ENCODE results near the gene JPH2.
"Not testable (repeated sequence)": the region's sequence is repeated elsewhere in the genome, so short reads cannot be mapped to it uniquely, and the experiment has no call there.

JPH2 gene

DNA sequence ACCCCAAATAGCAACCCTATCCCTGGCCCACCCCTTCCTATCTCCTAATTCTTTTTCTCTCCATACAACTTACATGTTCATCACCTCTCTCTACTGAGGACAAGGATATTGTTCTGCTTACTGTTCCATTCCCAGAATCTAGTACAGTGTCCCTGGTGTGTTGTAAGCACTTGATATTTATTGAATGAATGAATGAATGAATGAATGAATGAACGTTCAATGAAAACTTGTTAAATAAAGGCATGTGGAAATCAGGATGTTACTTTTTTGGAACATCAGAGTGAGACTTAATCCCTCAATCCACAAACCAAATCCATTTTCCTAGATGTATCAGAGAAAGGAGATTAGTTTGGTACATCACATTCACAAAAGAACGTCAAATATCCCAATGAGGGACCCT is 6.8 kb upstream of the JPH2 start:
- TF ChIP-seq EZH2 (IDR thresholded peaks at IDR 0.05; ENCODE audit: borderline replicate concordance, low read depth, low read length, severe bottlenecking), result no peak
- TF ChIP-seq, protein P1, sequence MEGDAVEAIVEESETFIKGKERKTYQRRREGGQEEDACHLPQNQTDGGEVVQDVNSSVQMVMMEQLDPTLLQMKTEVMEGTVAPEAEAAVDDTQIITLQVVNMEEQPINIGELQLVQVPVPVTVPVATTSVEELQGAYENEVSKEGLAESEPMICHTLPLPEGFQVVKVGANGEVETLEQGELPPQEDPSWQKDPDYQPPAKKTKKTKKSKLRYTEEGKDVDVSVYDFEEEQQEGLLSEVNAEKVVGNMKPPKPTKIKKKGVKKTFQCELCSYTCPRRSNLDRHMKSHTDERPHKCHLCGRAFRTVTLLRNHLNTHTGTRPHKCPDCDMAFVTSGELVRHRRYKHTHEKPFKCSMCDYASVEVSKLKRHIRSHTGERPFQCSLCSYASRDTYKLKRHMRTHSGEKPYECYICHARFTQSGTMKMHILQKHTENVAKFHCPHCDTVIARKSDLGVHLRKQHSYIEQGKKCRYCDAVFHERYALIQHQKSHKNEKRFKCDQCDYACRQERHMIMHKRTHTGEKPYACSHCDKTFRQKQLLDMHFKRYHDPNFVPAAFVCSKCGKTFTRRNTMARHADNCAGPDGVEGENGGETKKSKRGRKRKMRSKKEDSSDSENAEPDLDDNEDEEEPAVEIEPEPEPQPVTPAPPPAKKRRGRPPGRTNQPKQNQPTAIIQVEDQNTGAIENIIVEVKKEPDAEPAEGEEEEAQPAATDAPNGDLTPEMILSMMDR (IDR thresholded peaks at IDR 0.05; ENCODE audit: borderline replicate concordance, extremely low read depth, low read length, poor library complexity, severe bottlenecking), result no peak
- no peak overlapping the region for H3K4me3 ChIP-seq (ENCODE audit: low read depth in 1 of 2, low read length in 2 of 2)
- peaks cover 22% of the 10 kb centered on the region for H3K36me3 ChIP-seq (ENCODE audit: insufficient read depth, low read length)

DNA sequence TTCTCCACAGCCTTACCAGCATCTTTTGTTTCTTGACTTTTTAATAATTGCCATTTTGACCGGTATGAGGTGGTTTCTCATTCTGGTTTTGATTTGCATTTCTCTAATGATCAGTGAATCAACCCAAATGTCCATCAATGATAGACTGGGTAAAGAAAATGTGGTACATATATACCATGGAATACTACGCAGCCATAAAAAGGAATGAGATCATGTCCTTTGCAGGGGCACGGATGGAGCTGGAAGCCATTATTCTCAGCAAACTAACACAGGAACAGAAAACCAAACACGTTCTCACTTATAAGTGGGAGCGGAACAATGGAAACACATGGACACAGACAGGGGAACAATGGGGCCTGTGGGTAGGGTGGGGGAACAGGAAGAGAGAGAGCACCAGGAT is 4.7 kb upstream of the JPH2 start:
- H2AFZ ChIP-seq (ENCODE audit: low read depth, low read length); H3K4me2 ChIP-seq (ENCODE audit: insufficient read depth, low read length); H3K9ac ChIP-seq (ENCODE audit: low read depth, low read length); H3K9me3 ChIP-seq (ENCODE audit: insufficient read depth, low read length, severe bottlenecking); H3K27ac ChIP-seq (ENCODE audit: low read length); H3K4me3 ChIP-seq (ENCODE audit: low read depth in 1 of 2, low read length in 2 of 2); H3K4me1 ChIP-seq (ENCODE audit: insufficient read depth, low read length); DNase-seq; H3K79me2 ChIP-seq (ENCODE audit: insufficient read depth, low read length); H4K20me1 ChIP-seq (ENCODE audit: insufficient read depth, low read length); ATAC-seq (ENCODE audit: insufficient read depth, low read depth); H3K36me3 ChIP-seq (ENCODE audit: insufficient read depth, low read length): not testable (repeated sequence)
- peaks cover 16% of the 10 kb centered on the region for H3K27me3 ChIP-seq (ENCODE audit: insufficient read depth, low read length, poor library complexity)

More for the DNA sequence above, 6.8 kb upstream of the JPH2 start:
- DNase-seq, result no peak
- Histone ChIP-seq H3K4me1 (ENCODE audit: insufficient read depth, low read length) (no peaks in the 10 kb centered on the region), H2AFZ (ENCODE audit: low read depth, low read length) (no peak overlapping the region), H3K9me3 (ENCODE audit: insufficient read depth, low read length, severe bottlenecking) (no peaks in the 10 kb centered on the region), H3K9ac (ENCODE audit: low read depth, low read length) (no peak overlapping the region), H3K79me2 (ENCODE audit: insufficient read depth, low read length) (peaks cover 2% of the 10 kb centered on the region; the same call in 1 of the 2 replicates), H4K20me1 (ENCODE audit: insufficient read depth, low read length) (peaks cover 5% of the 10 kb centered on the region; the same call in 1 of the 2 replicates), H3K4me2 (ENCODE audit: insufficient read depth, low read length) (no peak overlapping the region), H3K27ac (ENCODE audit: low read length) (no peak overlapping the region), H3K27me3 (ENCODE audit: insufficient read depth, low read length, poor library complexity) (peaks cover 3% of the 10 kb centered on the region)
- no peak for ATAC-seq (ENCODE audit: insufficient read depth, low read depth)

DNA sequence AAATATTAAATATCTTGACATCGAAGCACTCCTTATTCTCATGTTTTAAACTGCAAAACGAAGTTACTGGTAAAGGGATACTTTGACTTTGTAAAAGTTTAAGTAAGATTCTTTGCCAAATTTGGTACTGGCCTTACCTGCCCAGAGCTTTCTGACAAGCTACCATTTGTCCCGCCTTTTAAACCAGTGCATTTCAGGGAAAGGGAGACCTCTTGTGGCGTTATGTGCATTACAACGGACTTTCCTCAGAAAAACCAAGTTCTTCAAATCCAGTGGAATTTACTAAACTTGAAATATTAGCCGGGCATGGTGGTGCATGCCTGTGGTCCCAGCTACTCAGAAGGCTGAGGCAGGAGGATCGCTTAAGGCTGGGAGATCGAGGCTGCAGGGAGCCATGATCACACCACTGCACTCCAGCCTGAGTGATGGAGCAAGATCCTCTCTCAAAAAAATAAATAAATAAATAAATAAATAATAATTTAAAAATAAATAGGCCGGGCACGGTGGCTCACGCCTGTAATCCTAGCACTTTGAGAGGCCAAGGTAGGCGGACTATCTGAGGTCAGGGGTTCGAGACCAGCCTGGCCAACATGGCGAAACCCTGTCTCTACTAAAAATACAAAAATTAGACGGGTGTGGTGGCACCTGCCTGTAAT is 3.3 kb upstream of the JPH2 start:
- H3K4me2 ChIP-seq (ENCODE audit: insufficient read depth, low read length), result not testable (repeated sequence)

DNA sequence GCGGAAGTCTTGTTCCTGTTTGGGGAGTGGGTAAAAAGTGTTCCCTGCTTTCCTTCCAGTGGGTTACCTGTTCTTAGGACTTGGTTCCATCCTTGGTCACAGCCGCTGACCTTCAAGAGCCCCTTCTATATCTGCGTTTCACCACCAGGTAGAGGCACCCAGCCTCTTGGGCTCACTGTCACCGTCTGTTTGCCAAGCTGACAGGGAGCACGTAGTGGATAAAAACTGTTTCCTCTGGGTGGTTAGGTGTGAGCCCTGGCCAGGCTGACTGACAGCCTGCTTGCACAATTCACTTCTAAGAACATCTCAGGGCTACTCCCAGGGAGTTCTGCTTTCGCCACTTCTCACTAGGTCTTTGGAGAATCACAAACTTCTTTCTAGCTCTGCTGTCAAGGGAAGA is 1.8 kb upstream of the JPH2 start:
- Histone ChIP-seq H3K9me3 (ENCODE audit: insufficient read depth, low read length, severe bottlenecking) (no peaks in the 10 kb centered on the region), H3K9ac (ENCODE audit: low read depth, low read length) (no peak overlapping the region), H3K27me3 (ENCODE audit: insufficient read depth, low read length, poor library complexity) (peaks cover 16% of the 10 kb centered on the region), H3K27ac (ENCODE audit: low read length) (no peak overlapping the region), H4K20me1 (ENCODE audit: insufficient read depth, low read length) (peaks cover 6% of the 10 kb centered on the region), H2AFZ (ENCODE audit: low read depth, low read length) (no peak overlapping the region), H3K4me3 (ENCODE audit: low read depth in 1 of 2, low read length in 2 of 2) (no peak overlapping the region), H3K4me1 (ENCODE audit: insufficient read depth, low read length) (no peaks in the 10 kb centered on the region), H3K4me2 (ENCODE audit: insufficient read depth, low read length) (no peak overlapping the region), H3K79me2 (ENCODE audit: insufficient read depth, low read length) (no peaks in the 10 kb centered on the region), H3K36me3 (ENCODE audit: insufficient read depth, low read length) (no peaks in the 10 kb centered on the region)
- no peak for TF ChIP-seq EZH2 (IDR thresholded peaks at IDR 0.05; ENCODE audit: borderline replicate concordance, low read depth, low read length, severe bottlenecking)
- TF ChIP-seq, protein P1 (IDR thresholded peaks at IDR 0.05; ENCODE audit: borderline replicate concordance, extremely low read depth, low read length, poor library complexity, severe bottlenecking), result no peak
- ATAC-seq (ENCODE audit: insufficient read depth, low read depth) (no peak), DNase-seq (no peak)

More for the DNA sequence above, 3.3 kb upstream of the JPH2 start:
- not testable (repeated sequence) for H3K79me2 ChIP-seq (ENCODE audit: insufficient read depth, low read length); H3K36me3 ChIP-seq (ENCODE audit: insufficient read depth, low read length); H3K9ac ChIP-seq (ENCODE audit: low read depth, low read length); H4K20me1 ChIP-seq (ENCODE audit: insufficient read depth, low read length); H3K4me1 ChIP-seq (ENCODE audit: insufficient read depth, low read length); H3K27ac ChIP-seq (ENCODE audit: low read length); H3K4me3 ChIP-seq (ENCODE audit: low read depth in 1 of 2, low read length in 2 of 2); H2AFZ ChIP-seq (ENCODE audit: low read depth, low read length); H3K9me3 ChIP-seq (ENCODE audit: insufficient read depth, low read length, severe bottlenecking)
- ATAC-seq (ENCODE audit: insufficient read depth, low read depth) (peak; percentile 75), DNase-seq (peak; percentile 58)
- H3K27me3 ChIP-seq (ENCODE audit: insufficient read depth, low read length, poor library complexity), result peaks cover 16% of the 10 kb centered on the region
- TF ChIP-seq, protein P1 (IDR thresholded peaks at IDR 0.05; ENCODE audit: borderline replicate concordance, extremely low read depth, low read length, poor library complexity, severe bottlenecking), result peak; percentile 86
